Stimulated activated CD8-positive, alpha-beta memory T cell treated with anti-CD3 and anti-CD28 coated beads, Interleukin-4, amount 100 ng/mL, for 24 hours (primary cell): ENCODE data around the gene USF2.

ENCODE experiments used
- DNase-seq: peaks from one replicate; pipeline ENCODE4 v3.0.0-alpha.2; 2020; ENCODE audit warnings: low read depth

The USF2 gene

GRCh38 chr19:35301961-35302360, 33.2 kb downstream of the USF2 start:
- DNase-seq = no peak

GRCh38 chr19:35302446-35302845, 33.7 kb downstream of the USF2 start:
- DNase-seq = no peak

- DNase-seq = no peak
Observed at GRCh38 chr19:35303357-35303915, 34.7 kb downstream of the USF2 start.

GRCh38 chr19:35304036-35304435, 35.3 kb downstream of the USF2 start:
- no peak for DNase-seq

GRCh38 chr19:35305181-35305580, 36.4 kb downstream of the USF2 start:
- no peak for DNase-seq

- DNase-seq = no peak
Observed at GRCh38 chr19:35306473-35307246, 37.9 kb downstream of the USF2 start.

GRCh38 chr19:35307931-35308330, 39.2 kb downstream of the USF2 start:
- DNase-seq = no peak

GRCh38 chr19:35308910-35309309, 40.1 kb downstream of the USF2 start:
- DNase-seq = no peak

GRCh38 chr19:35309481-35310279, 40.9 kb downstream of the USF2 start:
- no peak for DNase-seq

- DNase-seq = no peak
Observed at GRCh38 chr19:35310331-35310730, 41.6 kb downstream of the USF2 start.

- no peak for DNase-seq
Observed at GRCh38 chr19:35310811-35311465, 42.2 kb downstream of the USF2 start.

- DNase-seq = no peak
Observed at GRCh38 chr19:35311901-35312665, 43.3 kb downstream of the USF2 start.

- no peak for DNase-seq
Observed at GRCh38 chr19:35313587-35313986, 44.8 kb downstream of the USF2 start.

- DNase-seq = no peak
Observed at GRCh38 chr19:35314031-35314430, 45.3 kb downstream of the USF2 start.

GRCh38 chr19:35314858-35315470, 46.2 kb downstream of the USF2 start:
- DNase-seq = no peak

GRCh38 chr19:35315883-35316282, 47.1 kb downstream of the USF2 start:
- no peak for DNase-seq

GRCh38 chr19:35316560-35316959, 47.8 kb downstream of the USF2 start:
- DNase-seq = no peak

GRCh38 chr19:35317464-35318043, 48.8 kb downstream of the USF2 start:
- DNase-seq = no peak

- no peak for DNase-seq
Observed at GRCh38 chr19:35318679-35319448, 50.1 kb downstream of the USF2 start.

- no peak for DNase-seq
Observed at GRCh38 chr19:35320065-35320713, 51.4 kb downstream of the USF2 start.
